ENCODE data around the gene TNFRSF11A. TPM values are rescaled to one million over a fixed set of nuclear protein-coding genes. Genes with fewer than 3 reads are reported as not detected.

The TNFRSF11A gene
- polyA plus RNA-seq, 1 donor from 2014 or later = not detected

DNA sequence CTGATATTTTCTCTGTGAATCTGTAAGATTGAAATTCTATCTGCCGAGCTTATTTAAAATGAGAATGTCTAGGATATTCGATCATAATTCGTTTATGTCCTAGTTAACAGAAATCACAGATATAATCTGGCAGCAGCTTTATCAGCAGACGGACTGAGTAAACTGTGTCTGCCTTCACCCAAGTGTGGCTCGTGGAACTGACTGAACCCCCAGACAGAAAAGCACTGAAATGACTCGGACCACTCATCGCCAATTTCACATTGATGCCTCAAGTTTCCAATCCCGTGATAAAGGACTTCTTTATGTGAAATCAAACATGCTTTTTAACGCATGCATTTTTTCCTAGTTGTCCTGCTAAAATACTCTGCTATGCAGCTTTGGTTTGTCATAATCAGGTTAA, 15.9 kb downstream of the TNFRSF11A start:
- no peaks in the 10 kb centered on the region for H3K27me3 ChIP-seq (ENCODE audit: insufficient read depth, low read depth, low read length)
- no peaks in the 10 kb centered on the region for H4K20me1 ChIP-seq (ENCODE audit: insufficient read depth)
- H3K36me3 ChIP-seq (ENCODE audit: insufficient read depth, low read length) = no peaks in the 10 kb centered on the region
- no peaks in the 10 kb centered on the region for H3K9me3 ChIP-seq (ENCODE audit: low read length)
- H3K79me2 ChIP-seq (replicated peaks; ENCODE audit: insufficient read depth, low read length) = no peaks in the 10 kb centered on the region
- H3K9me2 ChIP-seq (ENCODE audit: insufficient read depth, low read length) = no peaks in the 10 kb centered on the region
- H3K4me3 ChIP-seq (ENCODE audit: low read length) = no peak overlapping the region
- H3K27ac ChIP-seq (ENCODE audit: low read length) = no peak overlapping the region
- no peak overlapping the region for H3K4me2 ChIP-seq (ENCODE audit: low read length)
- H2AFZ ChIP-seq (ENCODE audit: low read depth, low read length) = no peak overlapping the region
- TF ChIP-seq, protein P1, sequence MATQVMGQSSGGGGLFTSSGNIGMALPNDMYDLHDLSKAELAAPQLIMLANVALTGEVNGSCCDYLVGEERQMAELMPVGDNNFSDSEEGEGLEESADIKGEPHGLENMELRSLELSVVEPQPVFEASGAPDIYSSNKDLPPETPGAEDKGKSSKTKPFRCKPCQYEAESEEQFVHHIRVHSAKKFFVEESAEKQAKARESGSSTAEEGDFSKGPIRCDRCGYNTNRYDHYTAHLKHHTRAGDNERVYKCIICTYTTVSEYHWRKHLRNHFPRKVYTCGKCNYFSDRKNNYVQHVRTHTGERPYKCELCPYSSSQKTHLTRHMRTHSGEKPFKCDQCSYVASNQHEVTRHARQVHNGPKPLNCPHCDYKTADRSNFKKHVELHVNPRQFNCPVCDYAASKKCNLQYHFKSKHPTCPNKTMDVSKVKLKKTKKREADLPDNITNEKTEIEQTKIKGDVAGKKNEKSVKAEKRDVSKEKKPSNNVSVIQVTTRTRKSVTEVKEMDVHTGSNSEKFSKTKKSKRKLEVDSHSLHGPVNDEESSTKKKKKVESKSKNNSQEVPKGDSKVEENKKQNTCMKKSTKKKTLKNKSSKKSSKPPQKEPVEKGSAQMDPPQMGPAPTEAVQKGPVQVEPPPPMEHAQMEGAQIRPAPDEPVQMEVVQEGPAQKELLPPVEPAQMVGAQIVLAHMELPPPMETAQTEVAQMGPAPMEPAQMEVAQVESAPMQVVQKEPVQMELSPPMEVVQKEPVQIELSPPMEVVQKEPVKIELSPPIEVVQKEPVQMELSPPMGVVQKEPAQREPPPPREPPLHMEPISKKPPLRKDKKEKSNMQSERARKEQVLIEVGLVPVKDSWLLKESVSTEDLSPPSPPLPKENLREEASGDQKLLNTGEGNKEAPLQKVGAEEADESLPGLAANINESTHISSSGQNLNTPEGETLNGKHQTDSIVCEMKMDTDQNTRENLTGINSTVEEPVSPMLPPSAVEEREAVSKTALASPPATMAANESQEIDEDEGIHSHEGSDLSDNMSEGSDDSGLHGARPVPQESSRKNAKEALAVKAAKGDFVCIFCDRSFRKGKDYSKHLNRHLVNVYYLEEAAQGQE (IDR thresholded peaks at IDR 0.05; ENCODE audit: borderline replicate concordance) = no peak
- no peak for TF ChIP-seq MXI1 (conservative IDR thresholded peaks at IDR 0.05; ENCODE audit: poor library complexity, severe bottlenecking)
- H3K9ac ChIP-seq (ENCODE audit: low read length) = no peak overlapping the region
- no peaks in the 10 kb centered on the region for H3F3A ChIP-seq (ENCODE audit: insufficient read depth, low read length, poor library complexity, severe bottlenecking)

DNA sequence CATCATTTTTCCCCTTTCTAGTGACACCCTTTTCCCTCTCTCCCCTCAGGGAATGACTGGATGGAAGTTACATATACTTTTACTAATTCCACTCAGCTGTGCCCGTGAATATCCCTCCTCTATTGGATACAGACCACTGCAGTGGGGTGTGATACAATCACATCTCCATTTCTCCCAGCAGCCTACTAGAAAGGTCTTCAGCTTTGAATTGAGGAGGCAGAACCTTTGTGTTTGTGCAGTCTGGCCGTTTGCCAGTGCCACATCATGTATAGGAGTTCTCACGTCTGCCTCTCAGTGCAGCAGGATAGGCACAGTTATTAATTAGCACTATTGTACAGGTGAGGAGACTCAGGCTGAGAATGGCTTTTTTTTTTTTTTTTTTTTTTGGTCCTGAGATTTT, 16.4 kb downstream of the TNFRSF11A start:
- no peak overlapping the region for H3K9ac ChIP-seq (ENCODE audit: low read length)

More for the DNA sequence above, 16.4 kb downstream of the TNFRSF11A start:
- H3K9me3 ChIP-seq (ENCODE audit: low read length) = no peaks in the 10 kb centered on the region
- no peak overlapping the region for H2AFZ ChIP-seq (ENCODE audit: low read depth, low read length)
- no peak overlapping the region for H3K4me3 ChIP-seq (ENCODE audit: low read length)
- H3K9me2 ChIP-seq (ENCODE audit: insufficient read depth, low read length) = no peaks in the 10 kb centered on the region
- H4K20me1 ChIP-seq (ENCODE audit: insufficient read depth) = no peaks in the 10 kb centered on the region
- H3F3A ChIP-seq (ENCODE audit: insufficient read depth, low read length, poor library complexity, severe bottlenecking) = no peaks in the 10 kb centered on the region
- no peaks in the 10 kb centered on the region for H3K27me3 ChIP-seq (ENCODE audit: insufficient read depth, low read depth, low read length)
- H3K36me3 ChIP-seq (ENCODE audit: insufficient read depth, low read length) = no peaks in the 10 kb centered on the region
- H3K4me2 ChIP-seq (ENCODE audit: low read length) = no peak overlapping the region
- H3K27ac ChIP-seq (ENCODE audit: low read length) = no peak overlapping the region
- H3K79me2 ChIP-seq (replicated peaks; ENCODE audit: insufficient read depth, low read length) = no peaks in the 10 kb centered on the region
- TF ChIP-seq, protein P1 (IDR thresholded peaks at IDR 0.05; ENCODE audit: borderline replicate concordance) = no peak
- TF ChIP-seq TAF1 (IDR thresholded peaks at IDR 0.05; ENCODE audit: low read depth) (no peak), EP300 (conservative IDR thresholded peaks at IDR 0.05; ENCODE audit: poor library complexity, severe bottlenecking) (no peak), POLR2AphosphoS5 (IDR thresholded peaks at IDR 0.05) (no peak), SMC3 (conservative IDR thresholded peaks at IDR 0.05; ENCODE audit: poor library complexity) (no peak), EZH2 (IDR thresholded peaks at IDR 0.05; ENCODE audit: borderline replicate concordance, insufficient read depth, low read length, poor library complexity, severe bottlenecking) (no peak), MXI1 (conservative IDR thresholded peaks at IDR 0.05; ENCODE audit: poor library complexity, severe bottlenecking) (no peak), RAD21 (conservative IDR thresholded peaks at IDR 0.05) (no peak)
- TF ChIP-seq, protein P2, sequence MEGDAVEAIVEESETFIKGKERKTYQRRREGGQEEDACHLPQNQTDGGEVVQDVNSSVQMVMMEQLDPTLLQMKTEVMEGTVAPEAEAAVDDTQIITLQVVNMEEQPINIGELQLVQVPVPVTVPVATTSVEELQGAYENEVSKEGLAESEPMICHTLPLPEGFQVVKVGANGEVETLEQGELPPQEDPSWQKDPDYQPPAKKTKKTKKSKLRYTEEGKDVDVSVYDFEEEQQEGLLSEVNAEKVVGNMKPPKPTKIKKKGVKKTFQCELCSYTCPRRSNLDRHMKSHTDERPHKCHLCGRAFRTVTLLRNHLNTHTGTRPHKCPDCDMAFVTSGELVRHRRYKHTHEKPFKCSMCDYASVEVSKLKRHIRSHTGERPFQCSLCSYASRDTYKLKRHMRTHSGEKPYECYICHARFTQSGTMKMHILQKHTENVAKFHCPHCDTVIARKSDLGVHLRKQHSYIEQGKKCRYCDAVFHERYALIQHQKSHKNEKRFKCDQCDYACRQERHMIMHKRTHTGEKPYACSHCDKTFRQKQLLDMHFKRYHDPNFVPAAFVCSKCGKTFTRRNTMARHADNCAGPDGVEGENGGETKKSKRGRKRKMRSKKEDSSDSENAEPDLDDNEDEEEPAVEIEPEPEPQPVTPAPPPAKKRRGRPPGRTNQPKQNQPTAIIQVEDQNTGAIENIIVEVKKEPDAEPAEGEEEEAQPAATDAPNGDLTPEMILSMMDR (IDR thresholded peaks at IDR 0.05; ENCODE audit: poor library complexity, severe bottlenecking) = no peak

All from neural cell (in vitro differentiated cells).